Vagina (tissue), 2 donors: ENCODE measurements around the gene ATP5MC3. TPM values are rescaled to one million over a fixed set of nuclear protein-coding genes. Genes with fewer than 3 reads are reported as not detected.

Experiments
- DNase-seq, 2 donors: peaks; one replicate each; pipeline ENCODE4 v3.0.0-alpha.2; 2017; ENCODE audit errors: extremely low spot score in 2 of 2
- H3K27ac ChIP-seq: fragments of 200-600 bp; sonication (generic); one replicate; pipeline ENCODE4 v1.5.1; 2019
- H3K27me3 ChIP-seq: fragments of 200-600 bp; sonication (generic); one replicate; pipeline ENCODE4 v1.5.1; 2019
- H3K36me3 ChIP-seq, 2 donors: fragments of 200-600 bp; sonication (generic); one replicate each; pipeline ENCODE4 v1.5.1; 2017 to 2019
- H3K4me1 ChIP-seq: fragments of 200-600 bp; sonication (generic); one replicate; pipeline ENCODE4 v1.5.1; 2019
- H3K4me3 ChIP-seq, 2 donors: fragments of 200-600 bp; sonication (generic); 1 replicate in 1 of 2; 2 replicates in 1 of 2; pipeline ENCODE4 v1.5.1; 2016 to 2019
- H3K9me3 ChIP-seq: fragments of 200-600 bp; sonication (generic); one replicate; pipeline ENCODE4 v1.5.1; 2019
- CTCF ChIP-seq, 3 experiments: fragments of 450-650 bp in 2 of 3; fragments of 200-600 bp in 1 of 3; sonication (generic) in 1 of 3; IDR thresholded peaks; one replicate each; pipeline ENCODE4 v1.5.1; 2017 to 2019; ENCODE audit warnings: antibody characterized with exemption in 3 of 3, mild to moderate bottlenecking in 2 of 3, moderate library complexity in 2 of 3
- POLR2A ChIP-seq, 2 donors: fragments of 450-650 bp; IDR thresholded peaks; one replicate each; pipeline ENCODE4 v1.6.1; 2017; ENCODE audit warnings: antibody characterized with exemption in 2 of 2, mild to moderate bottlenecking in 2 of 2, moderate library complexity in 2 of 2
- POLR2AphosphoS5 ChIP-seq, 2 donors: sonication (generic); formaldehyde crosslinking; IDR thresholded peaks; one replicate each; pipeline ENCODE4 v1.9.0; 2017; ENCODE audit warnings: antibody characterized with exemption in 2 of 2, mild to moderate bottlenecking in 2 of 2, low read depth in 1 of 2; ENCODE audit not compliant: insufficient read depth in 1 of 2
- intact Hi-C: fragments of 100-400 bp; cut with DNase I; formaldehyde crosslinking; loops from one replicate; pipeline ENCODE4 v1.15.1; 2023
- total RNA-seq: library from RNA; depleted of rRNA; stranded (reverse); fragments of >200 nt; gene quantifications from one replicate; pipeline ENCODE4 v1.2.3, GENCODE V29; 2016

ATP5MC3 gene
- total RNA-seq, 1 donor from 2014 or later, result 106 TPM

GRCh38 chr2:175218551-175218950 is 37.0 kb upstream of the ATP5MC3 start:
- Histone ChIP-seq H3K9me3 (no peaks in the 10 kb centered on the region), H3K4me3 (no peak overlapping the region), H3K27ac (no peak overlapping the region), H3K4me1 (no peaks in the 10 kb centered on the region), H3K27me3 (no peaks in the 10 kb centered on the region), H3K36me3 (no peaks in the 10 kb centered on the region)
- intact Hi-C loops, result no loop called here
- DNase-seq, result no peak
- no peak for TF ChIP-seq CTCF (IDR thresholded peaks at IDR 0.05)
- no peak for TF ChIP-seq POLR2AphosphoS5 (IDR thresholded peaks at IDR 0.05; ENCODE audit: insufficient read depth in 1 of 2, low read depth in 1 of 2)
- no peak for TF ChIP-seq POLR2A (IDR thresholded peaks at IDR 0.05)

- Histone ChIP-seq H3K9me3 (no peaks in the 10 kb centered on the region), H3K27ac (no peak overlapping the region), H3K27me3 (no peaks in the 10 kb centered on the region), H3K4me3 (no peak overlapping the region), H3K36me3 (no peaks in the 10 kb centered on the region), H3K4me1 (no peaks in the 10 kb centered on the region)
- no peak for DNase-seq
- intact Hi-C loops, result no loop called here
- TF ChIP-seq CTCF (IDR thresholded peaks at IDR 0.05) (no peak), POLR2A (IDR thresholded peaks at IDR 0.05) (no peak), POLR2AphosphoS5 (IDR thresholded peaks at IDR 0.05; ENCODE audit: insufficient read depth in 1 of 2, low read depth in 1 of 2) (no peak)
These were observed 26.4 kb upstream of the ATP5MC3 start for GRCh38 chr2:175207741-175208438.

- TF ChIP-seq POLR2A (IDR thresholded peaks at IDR 0.05) (no peak), POLR2AphosphoS5 (IDR thresholded peaks at IDR 0.05; ENCODE audit: insufficient read depth in 1 of 2, low read depth in 1 of 2) (no peak), CTCF (IDR thresholded peaks at IDR 0.05) (no peak)
- no peak for DNase-seq
- Histone ChIP-seq H3K27ac (no peak overlapping the region), H3K36me3 (no peaks in the 10 kb centered on the region), H3K27me3 (no peaks in the 10 kb centered on the region), H3K4me3 (no peak overlapping the region), H3K4me1 (no peaks in the 10 kb centered on the region), H3K9me3 (no peaks in the 10 kb centered on the region)
- intact Hi-C loops, result no loop called here
These were observed 25.4 kb upstream of the ATP5MC3 start for GRCh38 chr2:175206866-175207265.

DNA sequence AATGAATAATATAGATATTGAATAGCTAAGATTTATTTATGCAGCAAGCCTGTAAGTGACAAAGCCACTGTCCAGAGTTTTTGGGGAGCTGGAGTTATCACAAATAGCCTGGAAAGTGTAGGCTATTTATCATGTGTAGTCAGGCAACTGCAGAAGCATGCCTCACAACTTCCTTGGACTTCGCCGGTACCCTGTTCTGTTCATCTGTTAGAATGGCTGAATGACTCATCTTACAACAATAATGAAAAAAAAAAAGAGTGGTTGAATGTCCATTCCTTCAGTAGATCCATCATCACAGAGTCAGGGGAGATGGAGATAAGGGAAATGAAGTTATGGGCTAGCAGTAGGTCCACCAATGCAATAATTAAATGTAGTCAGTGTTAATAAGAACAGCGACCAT is 24.0 kb upstream of the ATP5MC3 start:
- Histone ChIP-seq H3K36me3 (no peaks in the 10 kb centered on the region), H3K27ac (no peak overlapping the region), H3K9me3 (no peaks in the 10 kb centered on the region), H3K4me1 (no peaks in the 10 kb centered on the region), H3K27me3 (no peaks in the 10 kb centered on the region), H3K4me3 (no peak overlapping the region)
- intact Hi-C loops, result no loop called here
- no peak for TF ChIP-seq POLR2AphosphoS5 (IDR thresholded peaks at IDR 0.05; ENCODE audit: insufficient read depth in 1 of 2, low read depth in 1 of 2)
- TF ChIP-seq POLR2A (IDR thresholded peaks at IDR 0.05), result no peak
- TF ChIP-seq CTCF (IDR thresholded peaks at IDR 0.05), result no peak
- no peak for DNase-seq

DNA sequence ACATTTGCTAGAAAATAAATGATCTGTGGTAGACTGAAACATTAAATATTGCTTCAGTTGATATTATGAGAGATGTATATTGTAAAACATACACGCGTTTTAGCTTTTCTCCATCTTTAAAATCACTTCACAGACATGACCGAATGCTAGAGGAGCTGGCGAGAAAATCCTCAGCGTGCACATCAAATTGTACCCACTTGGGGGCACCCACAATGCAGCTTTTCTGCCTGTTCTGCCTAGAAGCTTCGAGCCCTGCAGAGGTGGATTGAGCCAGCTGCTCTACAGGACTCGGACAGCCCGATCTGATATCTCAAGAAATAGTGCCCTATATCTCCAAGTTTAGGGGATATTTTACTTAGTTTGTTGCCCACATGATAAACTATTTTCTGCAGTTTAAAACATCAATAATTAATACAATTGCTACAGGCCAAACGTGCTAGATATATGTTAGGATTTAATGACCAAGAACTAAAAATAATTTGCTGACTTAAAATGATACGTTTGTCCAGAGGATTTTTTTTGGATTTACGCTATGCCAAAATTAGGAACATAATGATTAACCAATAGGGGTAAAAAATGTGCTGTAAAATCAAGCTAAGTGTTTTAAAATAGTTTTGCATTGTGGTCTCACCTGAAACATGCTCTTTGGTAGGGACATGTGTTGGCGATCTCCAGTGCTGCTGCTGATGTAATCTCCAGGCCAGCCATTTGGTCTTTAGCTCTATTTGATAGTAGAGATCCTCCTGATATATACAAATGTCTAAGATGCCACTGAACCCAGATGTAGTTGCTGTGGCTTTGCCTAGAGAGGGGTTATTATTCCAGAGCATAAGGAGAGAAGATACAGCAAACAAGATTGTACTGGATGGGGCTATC is 22.3 kb upstream of the ATP5MC3 start:
- no peaks in the 10 kb centered on the region for H3K36me3 ChIP-seq
- no peaks in the 10 kb centered on the region for H3K9me3 ChIP-seq
- no peak overlapping the region for H3K4me3 ChIP-seq
- intact Hi-C loops, result no loop called here
- H3K27me3 ChIP-seq, result no peaks in the 10 kb centered on the region
- H3K27ac ChIP-seq, result no peak overlapping the region
- no peaks in the 10 kb centered on the region for H3K4me1 ChIP-seq
- no peak for DNase-seq
- no peak for TF ChIP-seq POLR2AphosphoS5 (IDR thresholded peaks at IDR 0.05; ENCODE audit: insufficient read depth in 1 of 2, low read depth in 1 of 2)
- no peak for TF ChIP-seq POLR2A (IDR thresholded peaks at IDR 0.05)
- TF ChIP-seq CTCF (IDR thresholded peaks at IDR 0.05), result no peak
